Uterus (tissue), 2 donors: ENCODE measurements around the gene NRTN.

Source experiments
- CTCF ChIP-seq, 4 experiments: fragments of 200-600 bp in 2 of 4; fragments of 450-650 bp in 2 of 4; sonication (generic) in 2 of 4; IDR thresholded peaks; one replicate each; pipeline ENCODE4 v1.5.1; 2016 to 2019; ENCODE audit warnings: antibody characterized with exemption in 4 of 4, mild to moderate bottlenecking in 2 of 4, moderate library complexity in 1 of 4
- POLR2A ChIP-seq, 2 donors: fragments of 450-650 bp; IDR thresholded peaks; one replicate each; pipeline ENCODE4 v1.6.1; 2016; ENCODE audit warnings: antibody characterized with exemption in 2 of 2, mild to moderate bottlenecking in 1 of 2, moderate library complexity in 1 of 2

GRCh38 chr19:5832061-5832460, 27.2 kb downstream of the NRTN start:
- TF ChIP-seq CTCF (IDR thresholded peaks at IDR 0.05) (no peak), POLR2A (IDR thresholded peaks at IDR 0.05) (no peak)
